ENCODE measurements around the gene PLA2G15. TPM values are rescaled to one million over a fixed set of nuclear protein-coding genes. Genes with fewer than 3 reads are reported as not detected.

The PLA2G15 gene
- total RNA-seq, 4 donors from 2014 or later, result 16.4 to 28.6 (median 22.3) TPM

GRCh38 chr16:68272507-68273209 is 27.5 kb downstream of the PLA2G15 start:
- no peak for TF ChIP-seq CTCF (IDR thresholded peaks at IDR 0.05)
- TF ChIP-seq POLR2A (IDR thresholded peaks at IDR 0.05), result no peak
- no peak overlapping the region for H3K4me3 ChIP-seq (ENCODE audit: low read depth, poor library complexity, severe bottlenecking)
- intact Hi-C loops (cut with DNase I; ENCODE audit: low total_unique reads), result no loop called here
- no peak for DNase-seq (ENCODE audit: low spot score in 2 of 2)
- WGBS, 2 donors, result 87 to 93% methylated on average over 4 of the region's 4 CpGs

- WGBS, 2 donors, result 67 to 70% methylated on average over 5 of the region's 5 CpGs
- no peak for DNase-seq (ENCODE audit: low spot score in 2 of 2)
- TF ChIP-seq CTCF (IDR thresholded peaks at IDR 0.05), result no peak
- intact Hi-C loops (cut with DNase I; ENCODE audit: low total_unique reads), result no loop called here
- no peak overlapping the region for H3K4me3 ChIP-seq (ENCODE audit: low read depth, poor library complexity, severe bottlenecking)
Observed at GRCh38 chr16:68273459-68273858, 28.3 kb downstream of the PLA2G15 start.

GRCh38 chr16:68273896-68274295 is 28.7 kb downstream of the PLA2G15 start:
- H3K4me3 ChIP-seq (ENCODE audit: low read depth, poor library complexity, severe bottlenecking), result no peak overlapping the region
- TF ChIP-seq POLR2A (IDR thresholded peaks at IDR 0.05) (no peak), CTCF (IDR thresholded peaks at IDR 0.05) (no peak)
- 75 to 94% methylated on average over 8 of the region's 8 CpGs for WGBS, 2 donors
- no peak for DNase-seq (ENCODE audit: low spot score in 2 of 2)
- intact Hi-C loops (cut with DNase I; ENCODE audit: low total_unique reads), result no loop called here

GRCh38 chr16:68274441-68274840 is 29.3 kb downstream of the PLA2G15 start:
- 75 to 84% methylated on average over 4 of the region's 4 CpGs for WGBS, 2 donors
- intact Hi-C loops (cut with DNase I; ENCODE audit: low total_unique reads), result no loop called here
- DNase-seq (ENCODE audit: low spot score in 2 of 2), result no peak
- H3K4me3 ChIP-seq (ENCODE audit: low read depth, poor library complexity, severe bottlenecking), result no peak overlapping the region
- TF ChIP-seq CTCF (IDR thresholded peaks at IDR 0.05) (no peak), POLR2A (IDR thresholded peaks at IDR 0.05) (no peak)

GRCh38 chr16:68275611-68276191 is 30.5 kb downstream of the PLA2G15 start:
- intact Hi-C loops (cut with DNase I; ENCODE audit: low total_unique reads), result no loop called here
- DNase-seq (ENCODE audit: low spot score in 2 of 2), result no peak
- TF ChIP-seq CTCF (IDR thresholded peaks at IDR 0.05) (no peak), POLR2A (IDR thresholded peaks at IDR 0.05) (no peak)
- H3K4me3 ChIP-seq (ENCODE audit: low read depth, poor library complexity, severe bottlenecking), result no peak overlapping the region
- 34 to 44% methylated on average over 4 of the region's 4 CpGs for WGBS, 2 donors
